Neural progenitor cell (in vitro differentiated cells): ENCODE data around the gene EFNA3. TPM values are rescaled to one million over a fixed set of nuclear protein-coding genes. Genes with fewer than 3 reads are reported as not detected.

Source experiments
- DNase-seq: peaks from one replicate; pipeline ENCODE4 v3.0.0-alpha.2; 2016; ENCODE audit warnings: low spot score
- H2AFZ ChIP-seq: fragments of 200-600 bp; sonication (generic); replicated peaks from 2 replicates; pipeline ENCODE4 v1.6.1; 2016; ENCODE audit warnings: antibody characterized with exemption
- H3F3A ChIP-seq: fragments of 200-600 bp; sonication (generic); 2 replicates; pipeline ENCODE4 v1.6.1; 2016; ENCODE audit warnings: antibody characterized with exemption, low read depth
- H3K27ac ChIP-seq: fragments of 200-600 bp; sonication (generic); 2 replicates; pipeline ENCODE4 v1.5.1; 2016; ENCODE audit warnings: mild to moderate bottlenecking
- H3K27me3 ChIP-seq: fragments of 200-600 bp; sonication (generic); 2 replicates; pipeline ENCODE4 v1.6.1; 2016; ENCODE audit warnings: mild to moderate bottlenecking, moderate library complexity
- H3K36me3 ChIP-seq: fragments of 200-600 bp; sonication (generic); 2 replicates; pipeline ENCODE4 v1.5.1; 2016
- H3K4me1 ChIP-seq: fragments of 200-600 bp; sonication (generic); 2 replicates; pipeline ENCODE4 v1.6.1; 2016; ENCODE audit warnings: mixed run types
- H3K4me2 ChIP-seq: fragments of 200-600 bp; sonication (generic); 2 replicates; pipeline ENCODE4 v1.6.1; 2016
- H3K4me3 ChIP-seq: fragments of 200-600 bp; sonication (generic); 2 replicates; pipeline ENCODE4 v1.5.1; 2016
- H3K79me2 ChIP-seq: fragments of 200-600 bp; sonication (generic); 2 replicates; pipeline ENCODE4 v1.6.1; 2016; ENCODE audit warnings: low read depth
- H3K9ac ChIP-seq: fragments of 200-600 bp; sonication (generic); 2 replicates; pipeline ENCODE4 v1.6.1; 2016
- H3K9me3 ChIP-seq: fragments of 200-600 bp; sonication (generic); 2 replicates; pipeline ENCODE4 v1.5.1; 2016; ENCODE audit warnings: low read depth
- H4K20me1 ChIP-seq: fragments of 200-600 bp; sonication (generic); 2 replicates; pipeline ENCODE4 v1.6.1; 2016; ENCODE audit warnings: low read depth
- H3K27ac Mint-ChIP-seq: 3 replicates; pipeline ENCODE4 v1.8.0; 2021; ENCODE audit warnings: mixed read lengths
- H3K27me3 Mint-ChIP-seq: 2 replicates; pipeline ENCODE4 v1.8.0; 2022; ENCODE audit warnings: low read depth, mild to moderate bottlenecking, inconsistent platforms, moderate library complexity, mixed read lengths; ENCODE audit not compliant: insufficient read depth
- H3K36me3 Mint-ChIP-seq: 3 replicates; pipeline ENCODE4 v1.8.0; 2021; ENCODE audit warnings: mixed read lengths
- H3K4me1 Mint-ChIP-seq: 3 replicates; pipeline ENCODE4 v1.8.0; 2021; ENCODE audit warnings: mixed read lengths
- H3K4me3 Mint-ChIP-seq: 3 replicates; pipeline ENCODE4 v1.8.0; 2021; ENCODE audit warnings: mild to moderate bottlenecking, moderate library complexity, mixed read lengths
- H3K9me3 Mint-ChIP-seq: 3 replicates; pipeline ENCODE4 v1.8.0; 2020; ENCODE audit warnings: mixed read lengths
- EZH2 ChIP-seq: fragments of 200-600 bp; sonication (generic); IDR thresholded peaks from 2 replicates; pipeline ENCODE4 v1.6.1; 2017; ENCODE audit warnings: antibody characterized with exemption, mild to moderate bottlenecking, moderate library complexity
- EZH2phosphoT487 ChIP-seq: fragments of 200-600 bp; sonication (generic); IDR thresholded peaks from 2 replicates; pipeline ENCODE4 v1.6.1; 2017; ENCODE audit warnings: antibody characterized with exemption
- total RNA-seq: library from RNA; depleted of rRNA; stranded (reverse); fragments of >200 nt; gene quantifications from 2 replicates; pipeline ENCODE4 v1.2.3, GENCODE V29; 2015; ENCODE audit warnings: low replicate concordance
- TF ChIP-seq, protein P1 (sequence below): fragments of 200-600 bp; sonication (generic); IDR thresholded peaks from 2 replicates; pipeline ENCODE4 v1.5.1; 2017; ENCODE audit warnings: antibody characterized with exemption, mild to moderate bottlenecking

Gene EFNA3
- total RNA-seq, 1 donor from 2014 or later, result 4.0 TPM

DNA sequence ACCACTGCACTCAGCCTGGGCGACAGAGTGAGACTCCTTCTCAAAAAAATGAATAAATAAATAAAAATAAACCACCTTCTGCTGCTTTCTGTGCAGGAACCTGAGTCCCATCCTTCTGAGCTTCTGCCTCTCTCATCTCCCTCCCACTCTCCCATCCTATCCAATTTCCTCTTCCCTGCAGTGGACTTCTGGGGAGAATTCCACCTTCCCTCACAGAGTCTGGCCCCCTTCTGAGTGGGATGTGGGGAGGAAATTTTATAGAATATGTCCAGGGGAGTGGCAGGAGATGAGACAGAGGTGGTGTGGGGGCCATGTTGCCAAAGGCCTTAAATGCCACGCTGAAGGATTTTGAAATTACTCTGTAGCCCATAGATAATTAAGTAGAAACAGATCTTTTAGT is 43.7 kb downstream of the EFNA3 start:
- H3K9ac ChIP-seq, result no peak overlapping the region
- Mint-ChIP-seq H3K36me3 (no peaks in the 10 kb centered on the region), H3K27ac (no peak overlapping the region), H3K27me3 (peaks cover 42% of the 10 kb centered on the region), H3K9me3 (no peaks in the 10 kb centered on the region), H3K4me3 (no peak overlapping the region), H3K4me1 (peaks cover 14% of the 10 kb centered on the region)
- no peak overlapping the region for H2AFZ ChIP-seq
- H4K20me1 ChIP-seq, result peaks cover 7% of the 10 kb centered on the region
- H3K79me2 ChIP-seq, result no peaks in the 10 kb centered on the region
- no peaks in the 10 kb centered on the region for H3K9me3 ChIP-seq
- H3F3A ChIP-seq, result peaks cover 28% of the 10 kb centered on the region
- H3K4me3 ChIP-seq, result no peak overlapping the region
- H3K27me3 ChIP-seq, result peaks cover 83% of the 10 kb centered on the region
- DNase-seq, result no peak
- H3K4me2 ChIP-seq, result no peak overlapping the region
- peaks cover 27% of the 10 kb centered on the region for H3K4me1 ChIP-seq
- TF ChIP-seq EZH2 (no peak), EZH2phosphoT487 (no peak)
- TF ChIP-seq, protein P1, sequence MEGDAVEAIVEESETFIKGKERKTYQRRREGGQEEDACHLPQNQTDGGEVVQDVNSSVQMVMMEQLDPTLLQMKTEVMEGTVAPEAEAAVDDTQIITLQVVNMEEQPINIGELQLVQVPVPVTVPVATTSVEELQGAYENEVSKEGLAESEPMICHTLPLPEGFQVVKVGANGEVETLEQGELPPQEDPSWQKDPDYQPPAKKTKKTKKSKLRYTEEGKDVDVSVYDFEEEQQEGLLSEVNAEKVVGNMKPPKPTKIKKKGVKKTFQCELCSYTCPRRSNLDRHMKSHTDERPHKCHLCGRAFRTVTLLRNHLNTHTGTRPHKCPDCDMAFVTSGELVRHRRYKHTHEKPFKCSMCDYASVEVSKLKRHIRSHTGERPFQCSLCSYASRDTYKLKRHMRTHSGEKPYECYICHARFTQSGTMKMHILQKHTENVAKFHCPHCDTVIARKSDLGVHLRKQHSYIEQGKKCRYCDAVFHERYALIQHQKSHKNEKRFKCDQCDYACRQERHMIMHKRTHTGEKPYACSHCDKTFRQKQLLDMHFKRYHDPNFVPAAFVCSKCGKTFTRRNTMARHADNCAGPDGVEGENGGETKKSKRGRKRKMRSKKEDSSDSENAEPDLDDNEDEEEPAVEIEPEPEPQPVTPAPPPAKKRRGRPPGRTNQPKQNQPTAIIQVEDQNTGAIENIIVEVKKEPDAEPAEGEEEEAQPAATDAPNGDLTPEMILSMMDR, result no peak
- H3K27ac ChIP-seq, result no peak overlapping the region
- H3K36me3 ChIP-seq, result no peaks in the 10 kb centered on the region

DNA sequence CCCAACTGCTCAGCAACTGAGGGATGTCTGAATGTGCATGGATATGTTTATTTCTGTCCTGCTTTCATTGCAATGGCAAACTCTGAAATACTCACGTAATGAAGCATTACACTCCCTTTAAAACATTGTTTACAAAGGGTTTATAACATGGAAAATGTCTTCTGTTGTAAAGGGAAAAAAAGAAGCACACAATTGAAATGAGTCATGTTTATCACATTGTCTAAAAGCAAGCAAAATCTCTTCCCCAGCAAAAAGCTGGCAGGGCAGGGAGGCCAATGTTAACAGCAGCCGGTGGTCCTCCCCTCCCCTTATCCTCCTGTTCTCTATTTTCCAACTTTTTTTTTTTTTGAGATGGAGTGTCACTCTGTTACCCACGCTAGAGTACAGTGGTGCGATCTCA is 45.2 kb downstream of the EFNA3 start:
- peaks cover 53% of the 10 kb centered on the region for H3K27me3 Mint-ChIP-seq
- H3K4me3 Mint-ChIP-seq, result no peak overlapping the region
- no peaks in the 10 kb centered on the region for H3K9me3 ChIP-seq
- no peak overlapping the region for H3K4me2 ChIP-seq
- no peak for DNase-seq
- peaks cover 95% of the 10 kb centered on the region for H3K27me3 ChIP-seq
- peaks cover 26% of the 10 kb centered on the region for H3K4me1 Mint-ChIP-seq
- peaks cover 13% of the 10 kb centered on the region for H4K20me1 ChIP-seq
- H3K36me3 Mint-ChIP-seq, result no peaks in the 10 kb centered on the region
- no peak overlapping the region for H2AFZ ChIP-seq
- H3K36me3 ChIP-seq, result no peaks in the 10 kb centered on the region
- TF ChIP-seq EZH2, result no peak
- TF ChIP-seq, protein P1, result no peak
- no peak for TF ChIP-seq EZH2phosphoT487
- H3F3A ChIP-seq, result peaks cover 38% of the 10 kb centered on the region
- H3K79me2 ChIP-seq, result no peaks in the 10 kb centered on the region
- no peak overlapping the region for H3K9ac ChIP-seq
- H3K4me1 ChIP-seq, result peaks cover 42% of the 10 kb centered on the region
- H3K27ac ChIP-seq, result no peak overlapping the region
- no peaks in the 10 kb centered on the region for H3K9me3 Mint-ChIP-seq
- no peak overlapping the region for H3K27ac Mint-ChIP-seq
- H3K4me3 ChIP-seq, result no peak overlapping the region

DNA sequence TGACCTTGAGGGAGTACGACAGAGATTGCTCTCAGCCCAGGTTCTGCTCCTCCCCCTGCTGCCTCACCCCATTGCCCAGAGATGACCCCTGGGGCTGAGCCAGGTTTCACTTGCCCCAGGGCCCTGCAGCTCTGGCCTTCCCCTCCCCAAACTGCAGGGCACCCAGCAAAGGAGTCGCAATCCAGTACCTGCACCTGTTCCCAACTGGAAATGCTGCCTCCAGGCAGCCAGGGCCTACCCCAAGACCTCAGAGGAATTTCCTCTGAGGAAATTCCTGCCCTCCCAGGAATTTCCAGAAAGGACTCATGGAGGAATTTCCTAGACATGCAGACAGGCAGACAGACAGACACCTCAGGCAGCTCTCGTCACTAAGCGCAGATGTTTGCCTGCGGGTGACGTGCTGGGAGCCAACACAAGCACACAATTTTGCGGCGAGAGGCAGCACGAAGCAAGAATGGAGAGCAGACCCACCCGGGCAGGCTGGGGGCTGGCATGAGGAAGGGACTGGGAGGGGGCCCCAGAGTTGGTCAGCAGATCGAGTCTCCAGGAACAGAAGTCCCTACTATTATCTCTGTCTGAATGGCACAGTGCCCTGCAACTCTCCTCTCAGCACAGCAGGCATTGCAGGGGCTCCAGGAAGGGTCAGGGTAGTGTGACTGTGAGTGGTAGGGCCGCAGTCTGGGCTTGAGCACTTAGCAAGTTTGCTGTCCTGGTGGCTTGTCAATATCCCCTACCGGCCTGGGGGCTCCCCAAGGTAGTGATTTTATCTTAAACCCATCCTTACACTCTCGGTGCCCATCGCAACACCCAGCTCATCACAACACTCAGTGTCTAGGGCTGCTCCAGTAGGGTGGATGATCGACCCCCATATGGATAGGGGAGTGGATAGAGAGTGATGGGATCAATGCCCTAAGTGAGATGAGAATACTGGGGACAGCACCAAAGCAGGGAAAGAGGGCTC is 46.1 kb downstream of the EFNA3 start:
- no peak overlapping the region for H3K4me2 ChIP-seq
- TF ChIP-seq EZH2phosphoT487 (no peak), EZH2 (no peak)
- TF ChIP-seq, protein P1, result no peak
- H3K79me2 ChIP-seq, result no peaks in the 10 kb centered on the region
- H3K27me3 ChIP-seq, result peaks cover 97% of the 10 kb centered on the region
- H4K20me1 ChIP-seq, result peaks cover 13% of the 10 kb centered on the region
- H3K9ac ChIP-seq, result no peak overlapping the region
- H3K4me3 ChIP-seq, result no peak overlapping the region
- H3K4me3 Mint-ChIP-seq, result peak overlapping the region; percentile 38
- DNase-seq, result peak; percentile 40
- H3K27me3 Mint-ChIP-seq, result peaks cover 54% of the 10 kb centered on the region
- no peak overlapping the region for H2AFZ ChIP-seq
- H3F3A ChIP-seq, result peaks cover 42% of the 10 kb centered on the region
- peaks cover 36% of the 10 kb centered on the region for H3K4me1 Mint-ChIP-seq
- no peak overlapping the region for H3K27ac ChIP-seq
- H3K4me1 ChIP-seq, result peaks cover 52% of the 10 kb centered on the region
- no peaks in the 10 kb centered on the region for H3K9me3 Mint-ChIP-seq
- H3K27ac Mint-ChIP-seq, result no peak overlapping the region
- H3K9me3 ChIP-seq, result no peaks in the 10 kb centered on the region
- no peaks in the 10 kb centered on the region for H3K36me3 Mint-ChIP-seq
- H3K36me3 ChIP-seq, result no peaks in the 10 kb centered on the region
